ENCODE results near the gene SNX19.

DNA sequence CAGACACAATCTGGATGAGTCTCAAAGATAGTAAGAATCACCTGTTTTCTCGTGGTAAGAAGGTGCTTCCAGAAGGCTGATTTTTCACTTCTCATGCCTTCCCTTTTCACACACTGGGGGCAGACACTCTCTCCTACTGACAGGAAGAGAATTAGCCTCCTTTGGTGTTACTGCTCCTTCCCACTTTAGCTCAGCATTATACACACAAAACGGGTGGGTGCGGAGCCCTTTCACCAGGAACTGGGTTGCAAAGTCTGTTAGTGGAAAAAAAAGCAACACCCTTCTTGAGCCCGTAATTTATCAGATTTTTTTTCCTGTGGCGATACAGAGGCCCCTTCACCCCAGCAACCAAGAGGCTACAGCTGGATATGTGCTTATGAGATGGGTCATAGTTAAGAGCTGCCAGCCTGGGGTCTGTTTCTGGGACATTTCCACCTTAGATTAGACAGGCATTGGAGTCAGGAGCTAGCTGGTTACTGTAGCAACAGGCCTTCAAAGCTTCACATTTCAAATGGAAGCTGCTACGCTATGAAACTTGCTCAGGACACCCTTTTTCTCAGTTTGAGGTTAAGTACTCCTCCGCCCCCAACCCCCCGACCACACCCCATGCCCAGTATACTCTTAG lies 48.1 kb downstream of the SNX19 start:
- no peak for TF ChIP-seq POLR2AphosphoS5 (IDR thresholded peaks at IDR 0.05; ENCODE audit: borderline replicate concordance, low read depth, low read length)
- TF ChIP-seq FOXP2 (optimal IDR thresholded peaks at IDR 0.05; ENCODE audit: control extremely low read depth, extremely low read length, insufficient read depth), result no peak
- TF ChIP-seq EZH2 (IDR thresholded peaks at IDR 0.05), result no peak
